SKM-1 treated with dmso at 0.1 percent for 144 hours (cell line): Measurements from ENCODE around the gene OPRL1.

ENCODE experiments used
- DNase-seq: peaks from one replicate; lab custom pipeline; 2025; ENCODE audit not compliant: unreplicated experiment; lab: John Stamatoyannopoulos, UW

Gene OPRL1

DNA sequence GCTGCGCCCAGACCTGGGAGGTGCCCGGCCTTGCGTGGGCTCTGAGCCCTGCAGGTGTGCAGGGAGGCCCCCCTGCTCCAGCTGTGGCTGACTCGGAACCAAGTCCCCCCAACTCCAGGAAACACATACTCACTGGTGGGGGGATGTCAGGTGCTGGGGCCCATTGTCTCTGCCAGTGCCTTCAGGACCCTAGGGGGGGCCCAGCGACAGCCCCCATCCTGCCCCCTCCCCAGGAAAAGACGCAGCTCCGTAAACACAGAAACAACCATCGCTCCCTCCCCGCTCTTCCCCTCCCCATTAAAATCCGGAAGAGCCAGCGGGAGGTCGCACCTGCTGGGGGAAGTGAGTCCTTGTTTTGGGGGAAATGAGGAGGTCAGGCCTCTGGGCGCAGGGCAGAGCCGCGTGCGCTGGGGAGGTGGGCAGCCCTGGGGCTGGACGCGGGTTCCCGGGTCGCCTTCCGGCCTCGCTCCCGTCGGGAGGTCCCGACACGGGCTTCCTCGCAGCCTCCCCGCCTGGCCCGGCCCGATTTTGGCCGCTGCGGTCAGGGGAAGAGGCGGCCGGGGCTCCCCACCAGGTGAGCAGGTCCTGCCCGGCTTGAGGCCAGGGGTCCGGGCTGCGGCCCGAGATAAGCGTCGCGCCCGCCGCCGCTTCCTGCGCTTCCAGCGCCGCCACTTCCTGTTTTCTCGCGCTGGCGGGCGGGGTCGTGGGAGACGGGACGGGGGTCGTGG is 37.7 kb upstream of the OPRL1 start:
- DNase-seq, result no peak

DNA sequence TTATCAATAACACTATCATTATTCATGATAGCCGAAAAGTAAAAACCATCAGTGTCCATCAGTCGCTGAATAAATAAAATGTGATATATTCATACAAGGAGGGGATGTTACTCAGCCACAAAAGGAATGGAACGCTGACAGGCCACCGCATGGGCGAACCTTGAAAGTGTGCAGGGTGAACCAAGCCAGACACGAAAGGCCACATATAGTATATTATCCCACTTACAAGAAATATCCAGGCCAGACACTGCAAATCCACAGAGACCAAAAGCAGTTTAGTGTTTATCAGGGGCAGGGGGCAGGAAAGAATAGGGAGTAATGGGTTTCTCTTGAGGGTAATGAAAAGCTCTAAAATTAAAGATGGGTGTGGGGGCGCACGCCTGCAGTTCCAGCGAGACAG is 36.1 kb upstream of the OPRL1 start:
- no peak for DNase-seq

GRCh38 chr20:64044484-64045247 is 35.2 kb upstream of the OPRL1 start:
- DNase-seq, result no peak

GRCh38 chr20:64045346-64046011 is 34.4 kb upstream of the OPRL1 start:
- no peak for DNase-seq

- DNase-seq, result no peak
These were observed 32.9 kb upstream of the OPRL1 start for GRCh38 chr20:64047046-64047389.

- DNase-seq, result no peak
These were observed 31.9 kb upstream of the OPRL1 start for GRCh38 chr20:64047968-64048401.

DNA sequence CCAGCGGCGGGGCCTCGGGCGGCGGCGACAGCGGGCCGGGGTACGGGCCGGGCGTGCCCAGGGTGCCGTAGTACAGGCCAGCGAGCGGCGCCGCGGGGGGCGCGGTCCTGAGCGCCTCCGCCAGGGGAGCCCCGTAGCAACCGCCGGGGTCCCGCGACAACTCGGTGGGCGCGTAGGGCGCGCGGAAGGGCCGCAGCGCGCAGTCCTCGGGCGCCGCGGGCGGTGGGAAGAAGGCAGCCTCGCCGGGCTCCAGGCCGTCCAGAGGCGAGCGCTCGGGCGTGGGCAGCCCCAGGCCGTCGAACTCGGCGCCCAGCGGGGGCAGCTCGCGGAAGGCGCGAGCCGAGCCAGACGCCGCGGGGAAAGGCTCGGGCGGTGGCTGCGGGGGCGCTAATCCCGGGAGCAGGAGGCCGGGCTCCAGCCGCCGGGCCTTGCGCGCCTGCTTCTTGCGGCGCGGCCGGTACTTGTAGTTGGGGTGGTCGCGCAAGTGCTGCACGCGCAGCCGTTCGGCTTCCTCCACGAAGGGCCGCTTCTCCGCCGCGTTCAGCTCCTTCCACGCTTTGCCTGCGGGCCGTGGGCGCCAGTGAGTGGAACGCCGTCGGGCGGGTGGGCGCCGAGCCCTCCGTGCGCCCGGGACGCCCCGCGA is 31.4 kb upstream of the OPRL1 start:
- DNase-seq, result no peak

GRCh38 chr20:64049060-64049877 is 30.6 kb upstream of the OPRL1 start, which contains the start of gene SOX18:
TSS of gene SOX18 (minus strand) at chr20:64049639. CDS start at chr20:64049516, 123 bp downstream.
- no peak for DNase-seq

GRCh38 chr20:64049878-64050260 is 30.0 kb upstream of the OPRL1 start:
- DNase-seq, result no peak

- DNase-seq, result no peak
These were observed 29.4 kb upstream of the OPRL1 start for GRCh38 chr20:64050261-64051032.

DNA sequence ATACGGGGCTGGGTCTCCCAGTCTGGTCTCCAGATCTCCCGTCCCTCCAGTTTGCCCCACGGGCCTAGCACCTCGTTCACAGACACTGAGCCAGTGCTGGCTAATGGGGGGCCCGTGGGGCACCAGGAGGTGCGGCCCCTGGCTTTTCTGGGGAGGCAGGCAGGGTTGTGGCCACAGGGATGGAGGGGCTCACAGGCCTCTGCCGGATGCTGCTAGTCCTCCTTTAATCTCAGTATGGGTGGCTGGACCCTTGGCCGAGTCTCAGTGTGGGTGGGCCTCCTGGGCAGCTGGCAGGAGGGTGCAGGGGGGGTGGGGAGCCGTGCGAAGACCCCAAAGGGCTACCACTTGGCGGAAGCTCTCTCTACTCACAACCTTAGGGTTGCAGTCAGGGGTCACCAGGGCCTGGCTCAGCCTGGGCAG is 28.8 kb upstream of the OPRL1 start:
- no peak for DNase-seq

DNA sequence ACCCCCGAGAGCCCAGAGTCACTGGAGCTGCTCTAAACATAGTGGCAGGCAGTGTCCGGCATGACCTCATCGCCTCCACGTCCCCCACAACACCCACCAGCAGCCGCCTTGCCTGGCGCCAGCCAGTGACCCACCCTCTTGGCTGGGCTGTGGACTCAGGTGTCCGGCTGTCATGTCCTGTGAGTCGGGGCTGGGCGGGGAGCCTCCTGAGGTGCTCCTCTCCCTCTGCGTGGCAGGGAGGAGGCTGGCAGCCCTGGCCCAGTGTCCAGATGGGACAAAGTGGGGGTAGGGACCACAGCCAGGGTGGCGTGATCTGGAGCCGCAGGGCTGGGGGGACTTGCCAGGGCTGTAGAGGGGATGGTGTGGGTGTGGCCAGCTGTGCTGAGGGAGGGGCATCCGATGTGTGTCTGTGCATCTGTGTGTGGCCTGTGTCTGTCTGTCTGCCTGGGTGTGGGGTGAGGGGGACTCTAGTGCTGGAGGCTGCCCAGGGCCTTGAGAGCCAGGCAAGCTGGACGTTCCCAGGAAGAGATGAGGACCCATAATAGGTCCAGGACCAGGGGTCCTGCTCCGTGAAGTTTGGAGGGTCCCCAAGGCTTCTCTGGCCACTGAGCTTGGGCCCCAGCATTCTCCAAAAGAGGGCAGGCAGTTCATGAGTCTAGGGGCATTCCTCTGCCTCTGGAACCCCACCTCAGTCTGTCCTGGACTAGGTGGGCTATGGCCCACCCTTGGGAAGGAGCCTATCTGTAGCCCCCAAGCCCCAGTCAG is 28.1 kb upstream of the OPRL1 start:
- no peak for DNase-seq

DNA sequence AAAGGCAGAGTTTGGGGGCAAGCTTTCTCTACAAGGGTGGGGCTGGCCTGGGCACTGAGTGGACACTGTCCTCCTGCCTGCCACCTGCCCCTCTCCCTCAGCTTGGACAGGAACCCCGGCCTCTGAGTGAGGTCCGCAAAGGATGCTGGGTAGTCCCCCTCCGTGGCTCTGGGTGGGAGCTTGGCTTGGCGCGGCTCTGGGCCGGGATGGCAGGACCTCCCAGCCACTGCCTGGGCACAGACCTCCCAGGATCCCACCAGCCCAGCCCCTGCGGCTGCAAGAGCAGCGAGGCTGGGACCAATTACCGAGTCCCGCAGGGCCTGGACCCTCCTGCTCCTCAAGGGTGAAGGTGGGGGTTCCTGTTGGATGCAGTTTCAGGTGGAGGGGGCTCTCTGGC is 27.6 kb upstream of the OPRL1 start:
- no peak for DNase-seq

DNA sequence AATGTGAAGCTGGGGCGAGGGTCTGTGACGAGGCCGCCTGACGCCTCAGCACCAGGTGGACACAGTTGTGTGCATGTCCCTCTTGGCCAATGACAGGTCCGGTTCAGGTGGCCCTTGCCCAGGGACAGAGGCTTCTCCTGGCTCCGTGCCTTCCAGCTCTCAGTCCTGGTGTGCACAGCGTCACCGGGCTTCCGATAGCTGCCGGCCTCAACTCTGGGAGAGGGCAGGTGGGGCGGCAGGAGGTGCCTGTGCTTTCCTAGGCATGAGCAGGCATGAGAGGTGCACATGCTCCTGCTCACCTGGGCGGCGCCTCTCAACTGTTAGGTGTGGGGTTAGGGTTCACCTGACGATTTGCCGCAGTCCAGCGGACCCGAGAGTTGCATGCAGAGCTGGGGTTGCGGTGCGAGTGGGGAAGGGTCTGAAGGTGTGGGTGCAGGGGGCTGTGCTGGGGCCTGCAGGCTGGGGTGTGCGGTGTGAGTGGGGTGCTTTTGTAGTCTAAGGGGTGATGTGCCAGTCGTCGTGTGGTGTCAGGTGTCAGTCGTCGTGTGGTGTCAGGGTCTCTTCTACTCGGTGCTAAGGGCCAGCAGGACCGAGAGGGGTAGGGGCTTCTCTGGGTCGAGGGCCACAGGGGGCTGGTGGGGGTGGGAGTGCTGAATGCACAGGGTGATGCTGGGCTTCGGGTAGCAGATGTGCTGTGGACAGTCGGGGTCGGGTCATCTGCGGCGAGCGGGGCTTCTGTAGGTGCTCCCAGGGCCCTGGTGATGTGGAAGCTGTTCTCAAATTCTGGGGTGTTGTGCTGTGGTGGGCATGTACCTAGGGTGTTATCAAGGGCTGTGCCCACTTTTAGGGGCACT is 26.7 kb upstream of the OPRL1 start:
- no peak for DNase-seq

DNA sequence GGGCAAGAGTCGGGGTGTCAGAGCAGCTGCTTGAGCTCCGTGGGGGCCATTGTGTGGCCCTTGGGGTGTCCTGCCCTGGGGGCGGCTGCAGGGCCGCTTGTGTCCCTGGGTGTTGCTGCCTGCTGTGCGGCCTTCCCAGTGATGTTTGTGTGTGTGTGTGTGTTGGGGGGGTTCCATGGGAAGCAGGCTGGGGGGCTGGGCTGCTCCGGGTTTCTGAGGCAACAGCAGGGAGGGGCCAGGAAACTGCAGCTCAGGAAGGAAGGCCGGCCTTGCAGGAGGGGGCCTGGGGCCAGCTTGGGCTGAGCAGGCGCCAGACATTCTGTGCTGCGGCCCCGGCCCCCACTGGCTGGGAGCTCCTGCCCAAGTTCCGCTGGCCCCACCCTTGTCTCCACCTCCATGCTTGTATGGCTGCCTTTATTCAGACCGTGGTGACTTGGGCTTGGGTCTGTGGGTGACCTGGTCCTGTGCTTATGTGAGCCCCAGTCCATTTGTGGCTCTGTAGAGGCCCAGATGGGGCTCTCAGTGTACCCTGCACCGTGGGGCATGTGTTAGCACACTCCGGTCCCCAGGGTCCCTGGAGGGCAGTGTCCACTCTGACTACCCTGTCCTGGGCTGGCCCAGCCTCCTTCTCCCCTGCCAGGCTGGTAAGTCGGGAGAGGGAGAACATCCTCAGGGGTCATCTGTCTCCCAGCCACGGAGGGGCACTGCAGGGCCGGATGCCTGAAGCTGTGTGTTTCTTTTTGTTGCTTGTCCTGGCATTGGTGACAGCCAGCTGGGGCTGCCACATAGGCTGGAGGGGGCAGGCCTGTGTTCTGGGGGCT is 25.8 kb upstream of the OPRL1 start:
- DNase-seq, result no peak

DNA sequence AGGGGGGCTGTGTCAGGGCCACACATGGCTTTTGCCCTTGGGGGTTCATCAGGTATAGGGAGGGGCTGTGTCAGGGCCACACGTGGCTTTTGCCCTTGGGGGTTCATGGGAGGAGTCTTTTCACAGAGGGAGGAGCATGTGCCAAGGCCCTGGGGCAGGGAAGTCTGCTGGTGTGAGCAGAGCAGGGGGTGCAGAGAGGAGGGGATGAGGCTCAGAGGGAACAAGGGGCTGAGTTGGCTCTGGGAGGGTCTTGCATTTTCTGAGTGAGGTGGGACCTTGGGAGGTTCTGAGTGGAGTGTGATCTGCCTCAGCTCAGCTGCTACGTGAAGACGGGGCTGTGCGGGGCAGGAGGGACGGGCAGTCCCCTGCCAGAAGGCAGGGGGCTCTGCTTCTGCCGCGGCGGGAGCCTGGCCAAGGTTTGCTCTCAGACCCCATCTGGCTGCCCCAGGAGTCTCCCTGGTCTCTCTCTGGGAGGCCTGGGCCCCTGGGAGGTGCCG is 24.4 kb upstream of the OPRL1 start:
- no peak for DNase-seq
